ENCODE measurements around the gene CSH1.

- TF ChIP-seq ARNT (IDR thresholded peaks at IDR 0.05) (no peak), ZNF384 (IDR thresholded peaks at IDR 0.05) (no peak)
These were observed 43.0 kb upstream of the CSH1 start for GRCh38 chr17:63939401-63939800.
